ENCODE data around the gene TARP.

DNA sequence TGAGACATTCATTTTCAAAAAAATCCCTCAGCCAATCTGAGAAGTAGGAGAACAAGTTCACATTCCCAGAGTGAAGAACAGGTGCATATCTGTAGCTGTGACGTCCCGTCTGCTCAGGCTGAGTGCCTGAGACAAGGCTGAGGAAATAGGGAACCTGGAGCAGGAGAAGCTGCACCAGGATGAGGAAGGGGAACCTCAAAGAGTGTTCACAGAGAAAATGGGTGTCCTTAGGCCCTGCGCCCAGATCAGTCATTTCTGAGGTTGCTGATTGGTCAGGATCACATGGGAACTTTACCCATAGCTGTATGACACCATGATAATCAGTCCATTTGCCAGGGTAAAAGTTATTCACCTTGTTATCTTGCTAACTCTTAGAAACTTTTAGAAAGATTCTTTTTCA, 34.2 kb upstream of the TARP start:
- TF ChIP-seq CTCF (conservative IDR thresholded peaks at IDR 0.05; ENCODE audit: low read length) (no peak), EZH2phosphoT487 (IDR thresholded peaks at IDR 0.05; ENCODE audit: borderline replicate concordance) (no peak)
